ENCODE measurements around the gene ARHGAP45. TPM values are rescaled to one million over a fixed set of nuclear protein-coding genes. Genes with fewer than 3 reads are reported as not detected.
"Not testable (repeated sequence)": the region's sequence is repeated elsewhere in the genome, so short reads cannot be mapped to it uniquely, and the experiment has no call there.

Gene ARHGAP45, protein sequence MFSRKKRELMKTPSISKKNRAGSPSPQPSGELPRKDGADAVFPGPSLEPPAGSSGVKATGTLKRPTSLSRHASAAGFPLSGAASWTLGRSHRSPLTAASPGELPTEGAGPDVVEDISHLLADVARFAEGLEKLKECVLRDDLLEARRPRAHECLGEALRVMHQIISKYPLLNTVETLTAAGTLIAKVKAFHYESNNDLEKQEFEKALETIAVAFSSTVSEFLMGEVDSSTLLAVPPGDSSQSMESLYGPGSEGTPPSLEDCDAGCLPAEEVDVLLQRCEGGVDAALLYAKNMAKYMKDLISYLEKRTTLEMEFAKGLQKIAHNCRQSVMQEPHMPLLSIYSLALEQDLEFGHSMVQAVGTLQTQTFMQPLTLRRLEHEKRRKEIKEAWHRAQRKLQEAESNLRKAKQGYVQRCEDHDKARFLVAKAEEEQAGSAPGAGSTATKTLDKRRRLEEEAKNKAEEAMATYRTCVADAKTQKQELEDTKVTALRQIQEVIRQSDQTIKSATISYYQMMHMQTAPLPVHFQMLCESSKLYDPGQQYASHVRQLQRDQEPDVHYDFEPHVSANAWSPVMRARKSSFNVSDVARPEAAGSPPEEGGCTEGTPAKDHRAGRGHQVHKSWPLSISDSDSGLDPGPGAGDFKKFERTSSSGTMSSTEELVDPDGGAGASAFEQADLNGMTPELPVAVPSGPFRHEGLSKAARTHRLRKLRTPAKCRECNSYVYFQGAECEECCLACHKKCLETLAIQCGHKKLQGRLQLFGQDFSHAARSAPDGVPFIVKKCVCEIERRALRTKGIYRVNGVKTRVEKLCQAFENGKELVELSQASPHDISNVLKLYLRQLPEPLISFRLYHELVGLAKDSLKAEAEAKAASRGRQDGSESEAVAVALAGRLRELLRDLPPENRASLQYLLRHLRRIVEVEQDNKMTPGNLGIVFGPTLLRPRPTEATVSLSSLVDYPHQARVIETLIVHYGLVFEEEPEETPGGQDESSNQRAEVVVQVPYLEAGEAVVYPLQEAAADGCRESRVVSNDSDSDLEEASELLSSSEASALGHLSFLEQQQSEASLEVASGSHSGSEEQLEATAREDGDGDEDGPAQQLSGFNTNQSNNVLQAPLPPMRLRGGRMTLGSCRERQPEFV
- 3.2 and 6.2 TPM in 2 replicates for polyA plus RNA-seq (2014; cell fraction: cytosol; rRNA removed)
- 6.1 and 10.6 TPM in 2 replicates for polyA plus RNA-seq (2014; cell fraction: nucleus; rRNA removed)

DNA sequence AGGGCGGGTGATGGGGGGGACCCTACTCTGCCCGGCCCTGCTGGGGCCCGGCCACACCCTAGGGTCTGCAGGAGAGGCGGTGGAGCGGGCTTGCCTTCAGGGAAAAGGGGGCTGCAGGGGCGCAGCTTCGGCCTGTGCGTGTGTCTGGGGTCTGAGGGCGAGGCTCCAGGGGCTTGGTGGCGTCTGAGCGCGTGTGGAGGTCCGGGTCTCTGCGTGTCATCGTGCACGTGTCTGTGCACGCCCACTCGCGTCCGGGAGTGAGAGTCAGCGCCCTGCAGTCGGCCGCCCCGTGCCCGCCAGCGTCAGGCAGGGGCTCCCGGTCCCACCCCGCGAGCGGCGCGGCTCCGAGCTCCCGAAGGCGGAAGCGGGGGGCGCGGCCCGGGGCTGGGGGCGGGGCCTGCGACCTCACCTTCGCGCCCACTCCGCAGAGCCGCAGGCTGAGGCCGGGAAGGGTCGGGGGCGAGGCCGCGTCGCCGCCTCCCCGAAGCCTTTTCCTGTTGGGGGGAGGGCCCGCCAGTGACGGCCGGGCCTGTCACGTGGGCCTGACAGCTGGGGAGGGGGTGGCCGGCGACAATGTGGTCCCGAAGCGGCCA is at the start of gene ARHGAP45:
Gene ARHGAP45 (plus strand): TSS at position 420 of the 593 bp plus-strand sequence. CDS start 239 bp downstream, outside the sequence.
- DNase-seq (ENCODE audit: low spot score) = no peak

DNA sequence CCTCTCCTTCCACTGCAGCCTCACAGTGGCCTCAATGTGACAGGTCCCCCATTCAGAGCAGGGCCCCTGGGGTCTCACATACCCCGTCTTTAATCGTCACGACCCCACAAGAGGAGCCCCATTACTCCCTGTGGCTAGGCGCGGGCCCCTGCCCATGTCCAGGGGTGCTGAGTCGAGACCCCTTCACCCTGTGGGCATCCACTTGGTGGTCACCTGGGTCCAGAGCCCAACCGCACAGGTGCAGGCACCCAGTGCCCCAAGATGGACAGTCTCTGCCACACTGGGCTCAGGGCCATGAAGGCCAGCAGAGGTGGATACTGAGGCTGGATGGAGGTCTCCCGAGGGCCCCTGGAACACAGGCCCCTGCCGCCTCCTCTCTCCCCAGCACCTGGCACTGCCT is 49.1 kb upstream of the ARHGAP45 start:
- no peak for DNase-seq (ENCODE audit: low spot score)

DNA sequence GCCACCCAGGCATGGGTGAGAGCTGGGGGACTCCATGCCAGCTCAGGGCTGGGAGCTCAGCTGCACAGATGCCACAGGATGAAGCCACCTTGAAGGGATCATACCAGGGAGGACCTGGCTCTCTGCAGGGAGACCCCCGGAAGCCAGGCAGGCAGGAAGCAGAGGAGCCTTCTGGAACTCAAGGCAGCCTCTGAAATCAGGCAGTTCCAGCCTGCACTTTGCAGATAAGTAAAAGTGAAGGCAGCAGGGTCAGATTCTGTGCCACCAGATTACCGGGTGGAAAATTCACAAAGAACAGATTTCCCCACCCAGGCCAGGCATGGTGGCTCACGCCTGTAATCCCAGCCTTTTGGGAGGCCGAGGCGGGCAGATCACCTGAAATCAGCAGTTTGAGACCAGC is 48.6 kb upstream of the ARHGAP45 start:
- DNase-seq (ENCODE audit: low spot score) = no peak

DNA sequence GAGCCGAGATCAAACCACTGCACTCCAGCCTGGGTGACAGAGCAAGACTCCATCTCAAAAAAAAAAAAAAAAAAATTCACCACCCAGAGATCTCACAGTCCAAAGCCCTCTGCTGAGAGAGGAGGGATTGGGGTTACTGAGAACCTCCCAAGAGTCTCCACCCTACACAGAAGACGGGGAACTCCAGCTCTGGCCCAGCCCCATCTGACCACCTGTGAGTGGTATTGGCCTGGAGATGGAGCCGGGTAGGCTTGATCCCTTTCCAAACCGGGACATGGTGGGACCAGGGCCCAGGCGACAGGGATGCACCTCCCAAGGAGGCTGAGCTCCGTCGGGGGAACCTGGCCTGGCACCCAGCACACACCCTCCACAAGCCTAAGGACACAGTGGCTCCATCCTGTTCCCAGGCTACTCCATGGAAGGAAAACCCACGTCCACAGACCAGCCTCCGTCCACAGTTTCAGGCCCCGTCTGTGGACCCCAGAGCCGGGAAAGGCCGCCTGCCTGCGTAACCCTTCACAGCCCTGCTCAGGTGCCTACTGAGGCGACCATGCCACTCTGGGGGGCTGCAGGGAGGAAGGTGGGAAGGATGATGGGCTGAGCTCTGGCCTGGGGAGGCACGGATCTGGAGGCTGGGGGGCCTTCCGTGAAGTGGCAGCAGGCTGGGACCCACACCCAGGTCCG is 47.9 kb upstream of the ARHGAP45 start:
- DNase-seq (ENCODE audit: low spot score) = no peak

DNA sequence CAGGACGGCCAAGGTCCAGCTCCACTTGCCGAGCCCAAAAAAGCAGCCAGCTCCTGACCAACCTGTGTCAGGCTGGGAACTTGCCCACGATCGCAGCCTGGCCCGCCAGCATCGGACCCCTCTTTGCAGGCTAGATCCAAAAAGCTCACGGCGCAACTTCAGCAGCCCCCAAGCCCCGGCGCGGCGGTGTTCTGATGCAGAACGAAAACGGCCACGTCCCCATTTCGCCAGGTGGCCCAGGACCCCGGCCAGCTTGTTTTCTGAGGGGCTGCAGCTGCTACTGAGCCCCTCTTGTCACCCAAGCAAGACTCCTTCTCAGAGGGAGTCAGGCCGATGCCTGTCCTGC is 47.4 kb upstream of the ARHGAP45 start:
- no peak for DNase-seq (ENCODE audit: low spot score)

DNA sequence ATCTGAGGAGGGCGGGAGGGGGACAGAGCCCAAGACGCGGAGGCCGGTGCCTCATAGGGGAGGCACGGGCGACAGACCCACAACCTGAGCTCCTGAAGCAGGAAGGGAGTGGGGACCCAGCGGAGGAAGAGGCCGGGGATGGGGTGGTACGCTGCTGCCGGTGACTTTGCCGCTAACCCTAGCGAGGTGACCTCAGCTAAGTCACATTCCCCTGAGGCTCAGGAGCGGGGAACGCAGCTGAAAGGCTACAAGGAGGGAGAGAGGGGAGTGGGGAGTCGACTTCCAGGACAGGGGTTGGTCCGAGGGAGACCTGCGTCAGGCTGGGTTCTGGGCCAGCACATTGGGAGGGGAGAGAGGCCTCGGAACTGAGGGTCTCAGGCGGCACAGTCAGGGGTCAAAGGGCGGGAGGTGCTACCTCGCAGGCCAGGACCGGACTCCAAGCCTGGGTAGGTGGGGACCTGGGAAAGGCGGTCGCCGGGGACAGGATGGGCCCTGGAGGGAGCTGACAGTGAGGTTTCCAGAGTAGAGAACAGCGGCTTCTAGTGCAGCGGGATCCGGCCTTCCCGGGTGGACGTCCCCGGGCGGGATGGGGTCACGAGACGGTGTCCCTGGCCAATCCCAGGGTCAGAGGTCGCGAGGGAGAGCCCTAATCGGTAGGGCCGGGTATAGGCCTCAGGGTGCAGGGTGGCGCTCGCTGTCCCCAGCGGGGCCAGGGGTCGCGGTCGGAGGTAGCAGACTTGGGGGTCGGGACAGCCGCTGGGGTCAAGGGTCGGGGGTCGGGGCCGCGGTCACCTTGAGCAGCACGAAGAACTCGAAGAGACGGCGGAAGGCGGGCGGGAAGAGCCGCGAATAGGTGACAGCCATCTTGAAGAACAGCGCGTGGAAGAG is 46.7 kb upstream of the ARHGAP45 start:
- DNase-seq (ENCODE audit: low spot score) = no peak

DNA sequence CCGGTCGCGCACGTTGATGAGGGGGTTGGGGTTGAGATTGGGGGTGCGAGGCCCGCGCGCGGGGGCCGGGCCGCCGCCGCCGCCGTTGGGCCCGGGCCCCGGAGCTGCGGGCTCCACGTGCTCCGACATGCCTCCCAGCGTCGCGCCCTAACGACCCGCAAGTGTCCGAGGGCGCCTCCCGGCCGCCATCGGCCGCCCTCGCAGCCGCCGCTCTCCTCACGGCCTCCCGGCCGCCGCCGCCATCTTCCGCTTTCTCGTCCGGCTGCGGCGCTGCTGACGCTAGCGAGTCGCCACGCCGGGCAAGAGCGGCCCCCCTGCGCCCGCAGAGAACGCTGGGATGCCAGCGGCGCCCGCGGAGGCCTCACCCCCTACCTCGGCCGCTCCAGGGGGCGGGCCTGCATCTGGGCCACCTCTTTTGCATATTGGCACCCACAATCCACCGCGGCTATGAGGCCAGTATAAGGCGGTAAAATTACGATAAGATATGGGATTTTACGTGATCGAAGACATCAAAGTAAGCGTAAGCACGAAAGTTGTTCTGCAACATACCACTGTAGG is 46.0 kb upstream of the ARHGAP45 start, which contains the start of gene TMEM259:
Gene TMEM259 (minus strand): TSS at position 256 of the 558 bp plus-strand sequence. CDS start 127 bp downstream, at position 129.
- DNase-seq (ENCODE audit: low spot score) = peak; percentile 98

DNA sequence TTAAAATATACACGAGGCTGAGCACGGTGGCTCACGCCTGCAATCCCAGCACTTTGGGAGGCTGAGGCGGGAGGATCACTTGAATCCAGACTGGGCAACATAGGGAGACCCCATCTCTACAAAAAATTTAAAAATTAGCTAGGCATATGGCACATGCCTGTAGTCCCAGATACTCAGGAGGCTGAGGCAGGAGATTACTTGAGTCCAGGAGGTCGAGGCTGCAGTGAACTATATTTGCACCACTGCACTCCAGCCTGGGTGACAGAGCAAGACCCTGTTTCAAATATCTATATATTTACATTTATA is 43.1 kb upstream of the ARHGAP45 start:
- not testable (repeated sequence) for DNase-seq (ENCODE audit: low spot score)

DNA sequence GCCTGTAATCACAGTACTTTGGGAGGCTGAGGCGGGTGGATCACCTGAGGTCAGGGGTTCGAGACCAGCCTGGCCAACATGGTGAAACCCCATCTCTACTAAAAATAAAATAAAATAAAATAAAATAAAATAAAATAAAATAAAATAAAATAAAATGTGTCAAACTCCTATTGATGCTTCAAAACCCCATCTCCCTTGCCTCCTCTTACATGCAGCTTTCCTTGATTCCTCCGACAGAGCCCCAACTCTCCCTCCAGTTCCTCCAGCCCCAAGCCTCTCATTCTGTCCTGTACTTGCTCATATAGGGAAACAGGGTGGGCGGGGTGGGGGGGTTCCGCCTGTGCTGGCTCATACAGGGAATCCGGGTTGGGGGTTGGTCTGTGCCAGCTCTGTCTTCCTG is 41.9 kb upstream of the ARHGAP45 start:
- not testable (repeated sequence) for DNase-seq (ENCODE audit: low spot score)

DNA sequence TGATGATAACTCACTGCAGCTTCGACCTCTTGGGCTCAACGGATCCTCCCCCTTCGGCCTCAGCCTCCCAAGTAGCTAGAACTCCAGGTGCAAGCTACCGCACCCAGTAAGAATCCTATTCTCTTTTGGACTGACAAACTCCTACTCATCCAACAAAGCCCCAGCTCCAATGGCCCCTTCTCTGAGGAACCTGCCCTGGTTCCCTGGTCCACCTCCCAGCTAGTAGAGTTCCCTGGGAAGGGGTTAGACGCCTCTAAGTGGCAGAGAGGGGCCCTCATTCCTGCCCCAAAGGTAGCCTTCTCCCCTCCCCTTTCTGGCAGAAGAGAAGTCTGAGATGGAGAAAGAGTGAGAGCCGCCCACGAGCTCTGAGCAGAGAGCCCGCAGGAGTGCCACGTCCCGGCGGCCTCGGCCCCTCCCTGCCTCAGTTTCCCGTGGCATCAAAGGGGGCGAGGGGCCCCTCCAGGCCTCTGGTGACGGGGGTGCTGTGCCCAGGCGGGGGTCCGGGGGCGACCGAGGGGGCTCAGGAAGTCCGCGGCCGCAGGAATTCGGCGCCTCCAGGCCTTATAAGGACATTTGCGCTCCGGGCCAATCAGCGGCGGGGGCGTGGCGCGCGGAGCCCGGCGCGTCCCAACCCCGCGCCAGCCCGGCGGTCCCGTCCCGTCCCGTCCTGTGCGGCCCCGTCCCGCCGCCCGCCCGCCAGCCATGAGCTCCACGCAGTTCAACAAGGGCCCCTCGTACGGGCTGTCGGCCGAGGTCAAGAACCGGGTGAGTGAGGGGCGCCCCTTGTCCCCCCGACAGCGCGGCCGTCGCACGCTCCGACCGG is 40.8 kb upstream of the ARHGAP45 start, which contains the start of gene CNN2:
Gene CNN2 (plus strand): TSS at position 649 of the 823 bp plus-strand sequence. CDS start 54 bp downstream, at position 703.
- DNase-seq (ENCODE audit: low spot score) = peak; percentile 82

DNA sequence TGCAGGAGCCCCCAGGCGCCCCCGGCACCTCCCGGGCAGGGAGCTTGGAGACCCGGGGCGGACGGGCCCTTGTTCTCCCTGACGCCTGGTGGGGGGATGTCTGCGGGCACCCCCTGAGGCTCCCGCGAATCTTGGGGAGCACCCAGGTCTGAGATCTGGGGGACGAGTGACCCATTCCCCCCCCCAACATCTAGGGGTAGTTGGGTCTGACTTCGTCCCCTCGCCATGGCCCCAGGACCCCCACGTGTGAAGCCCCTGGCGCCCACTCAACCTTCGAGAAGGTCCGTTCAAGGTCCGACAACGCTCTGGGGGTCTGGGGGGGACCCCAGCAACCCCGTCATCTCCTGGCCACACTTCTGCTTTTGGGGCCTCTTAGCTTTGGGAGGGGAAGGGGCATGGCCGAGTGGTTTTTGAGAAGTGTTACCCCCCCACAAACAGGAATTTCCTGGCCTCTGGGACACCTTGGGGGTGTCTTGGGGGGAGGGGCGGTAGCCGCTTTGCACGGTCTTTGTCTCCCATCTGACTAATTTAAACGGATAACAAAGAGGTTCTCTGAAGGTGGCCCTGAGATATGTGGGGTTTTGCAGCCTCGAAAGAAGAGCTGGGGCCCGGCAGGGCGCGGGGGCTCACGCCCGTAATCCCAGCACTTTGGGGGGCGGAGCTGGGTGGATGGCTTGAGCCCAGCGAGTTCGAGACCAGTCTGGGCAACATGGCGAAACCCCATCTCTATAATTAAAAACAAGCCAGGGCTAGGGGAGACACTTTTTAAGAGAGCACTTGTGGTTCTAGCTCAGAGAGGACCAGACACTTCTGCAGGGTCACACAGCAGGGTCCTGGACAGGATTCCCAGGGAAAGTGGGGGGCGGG is 40.0 kb upstream of the ARHGAP45 start:
- DNase-seq (ENCODE audit: low spot score) = no peak

DNA sequence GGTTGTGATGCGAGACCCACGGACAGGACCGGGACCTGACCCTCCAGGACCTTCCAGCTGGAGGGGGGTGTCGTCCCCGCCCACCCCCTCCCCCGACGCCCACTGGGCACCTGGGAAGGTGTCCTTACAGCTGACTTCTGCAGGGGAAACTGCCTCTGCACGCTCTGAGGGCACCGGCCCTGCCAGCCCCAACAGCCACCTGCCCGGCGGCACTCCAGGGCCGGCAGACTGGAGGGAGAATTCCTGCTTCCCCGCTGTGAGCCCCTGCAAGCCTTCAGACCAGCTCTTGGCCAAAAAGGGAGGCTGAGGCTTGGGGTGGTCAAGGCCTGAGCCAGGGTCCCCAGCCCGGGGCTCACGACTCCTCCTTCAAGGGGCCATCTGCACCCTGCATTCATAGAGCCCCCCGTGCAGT is 39.3 kb upstream of the ARHGAP45 start:
- DNase-seq (ENCODE audit: low spot score) = no peak

DNA sequence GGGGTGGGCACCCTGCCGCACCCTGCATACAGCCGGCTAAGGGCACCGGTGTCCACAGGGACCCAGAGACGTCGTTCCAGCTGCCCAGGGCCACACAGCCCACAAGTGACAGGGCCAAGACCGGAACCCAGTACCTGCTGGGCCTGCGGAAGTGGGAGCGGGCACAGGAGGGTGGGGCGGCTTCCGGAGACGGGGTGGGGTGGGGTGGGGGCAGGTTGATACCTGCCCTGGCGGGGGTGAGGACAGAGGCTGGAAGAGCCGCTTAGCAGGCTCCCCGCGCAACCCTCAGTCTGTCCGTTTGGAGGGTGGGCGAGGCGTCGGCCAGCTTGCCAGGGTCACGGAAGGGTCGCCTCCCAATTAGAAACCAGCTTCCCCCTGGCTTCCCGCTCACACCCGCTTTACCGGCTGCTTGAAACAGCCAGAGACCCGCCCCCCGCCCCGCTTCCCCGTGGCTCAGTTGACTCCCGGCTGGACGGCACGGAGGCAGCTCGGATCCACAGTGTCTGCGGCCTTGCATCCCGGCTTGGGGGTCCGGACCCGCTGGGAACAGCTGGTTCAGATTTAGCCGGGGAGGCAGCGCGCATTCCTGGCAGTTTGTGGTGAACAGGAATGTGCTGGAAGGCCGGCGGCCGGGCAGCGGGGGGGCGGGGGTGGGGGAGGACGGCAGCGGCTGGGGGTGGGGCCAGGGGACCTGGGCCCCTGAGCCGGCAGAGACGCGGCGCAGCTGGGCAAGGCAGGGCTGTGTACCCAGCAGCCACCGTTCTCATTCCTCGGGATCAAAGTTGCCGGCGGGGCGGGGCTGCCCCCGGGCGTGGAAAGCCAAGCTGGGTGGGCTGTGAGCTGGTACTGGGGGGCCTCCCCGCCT is 38.7 kb upstream of the ARHGAP45 start:
- DNase-seq (ENCODE audit: low spot score) = peak; percentile 72

DNA sequence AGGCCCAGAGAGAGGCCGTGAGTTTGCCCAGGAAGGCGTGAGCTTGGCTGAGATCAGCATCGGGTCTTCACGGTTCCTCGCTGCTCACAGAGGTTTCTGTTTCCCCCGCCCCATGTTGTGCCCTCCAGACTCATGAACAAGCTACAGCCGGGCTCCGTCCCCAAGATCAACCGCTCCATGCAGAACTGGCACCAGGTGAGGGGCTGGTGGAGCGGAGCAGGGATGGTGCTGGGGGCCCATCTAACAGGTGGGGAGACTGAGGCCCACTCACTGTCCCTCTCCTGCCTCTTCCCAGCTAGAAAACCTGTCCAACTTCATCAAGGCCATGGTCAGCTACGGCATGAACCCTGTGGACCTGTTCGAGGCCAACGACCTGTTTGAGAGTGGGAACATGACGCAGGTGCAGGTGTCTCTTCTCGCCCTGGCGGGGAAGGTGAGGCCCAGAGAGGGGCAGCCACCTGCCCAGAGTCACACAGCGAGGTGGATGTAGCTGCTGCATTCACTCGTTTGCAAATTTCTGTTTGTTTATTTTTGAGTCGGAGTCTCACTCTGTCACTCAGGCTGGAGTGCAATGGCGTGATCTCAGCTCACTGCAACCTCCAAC is 34.6 kb upstream of the ARHGAP45 start:
- DNase-seq (ENCODE audit: low spot score) = no peak

DNA sequence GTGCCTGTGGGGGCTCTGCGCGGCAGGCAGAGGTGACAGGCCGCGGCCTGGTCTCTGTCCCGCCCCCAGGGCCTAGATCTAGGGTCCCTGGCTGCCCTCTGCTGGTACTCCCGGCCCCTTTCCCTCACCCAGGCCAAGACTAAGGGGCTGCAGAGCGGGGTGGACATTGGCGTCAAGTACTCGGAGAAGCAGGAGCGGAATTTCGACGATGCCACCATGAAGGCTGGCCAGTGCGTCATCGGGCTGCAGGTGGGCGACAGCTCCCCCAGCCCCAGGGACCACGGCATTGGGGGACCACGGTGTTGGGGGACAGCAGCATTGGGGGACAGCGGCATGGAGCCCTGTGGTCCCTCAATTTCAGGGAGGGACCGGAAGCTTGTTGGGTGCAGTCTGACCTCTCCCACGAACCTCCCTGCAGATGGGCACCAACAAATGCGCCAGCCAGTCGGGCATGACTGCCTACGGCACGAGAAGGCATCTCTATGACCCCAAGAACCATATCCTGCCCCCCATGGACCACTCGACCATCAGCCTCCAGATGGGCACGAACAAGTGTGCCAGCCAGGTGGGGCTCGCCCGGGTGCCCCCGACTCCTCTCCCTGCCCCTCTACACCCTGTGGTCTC is 30.9 kb upstream of the ARHGAP45 start:
- DNase-seq (ENCODE audit: low spot score) = no peak

DNA sequence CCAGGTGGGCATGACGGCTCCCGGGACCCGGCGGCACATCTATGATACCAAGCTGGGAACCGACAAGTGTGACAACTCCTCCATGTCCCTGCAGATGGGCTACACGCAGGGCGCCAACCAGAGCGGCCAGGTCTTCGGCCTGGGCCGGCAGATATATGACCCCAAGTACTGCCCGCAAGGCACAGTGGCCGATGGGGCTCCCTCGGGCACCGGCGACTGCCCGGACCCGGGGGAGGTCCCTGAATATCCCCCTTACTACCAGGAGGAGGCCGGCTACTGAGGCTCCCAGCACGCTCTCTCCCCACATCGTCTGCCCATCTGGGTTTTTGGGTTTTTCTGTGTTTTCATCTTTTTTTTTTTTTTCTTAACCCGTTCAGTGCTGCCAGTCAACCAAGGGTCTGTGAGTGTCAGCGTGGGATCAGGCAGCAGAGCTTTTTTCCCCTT is 29.3 kb upstream of the ARHGAP45 start:
- no peak for DNase-seq (ENCODE audit: low spot score)

Data from SK-N-DZ (cell line).